NCI-H2081 treated with DMSO at 0.1 percent for 48 hours (cell line): Measurements from ENCODE around the gene SEMA6B.

ENCODE experiments used
- DNase-seq: peaks from one replicate; lab custom pipeline; 2025; lab: John Stamatoyannopoulos, UW

Gene SEMA6B

DNA sequence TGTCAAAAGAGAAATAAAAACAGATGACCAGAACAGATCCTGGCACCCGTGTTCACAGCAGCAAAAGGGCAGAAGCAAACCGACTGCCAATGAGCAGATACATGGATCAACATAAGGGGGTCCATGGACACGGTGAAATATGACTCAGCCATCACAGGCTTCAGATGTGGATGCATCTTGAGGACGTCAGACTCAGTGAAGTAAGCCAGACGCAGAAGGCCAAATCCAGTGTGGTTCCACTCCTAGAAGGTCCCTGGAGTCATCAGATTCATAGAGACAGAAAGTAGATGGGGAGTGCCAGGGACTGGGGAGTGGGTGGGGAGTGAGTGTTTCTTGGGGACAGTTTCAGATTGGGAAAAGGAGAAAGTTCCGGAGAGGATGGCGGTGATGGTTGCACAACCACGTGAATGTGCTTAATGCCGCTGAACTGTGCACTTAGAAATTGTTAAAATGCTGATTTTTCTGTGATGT lies 28.8 kb upstream of the SEMA6B start:
- DNase-seq: no peak

- no peak for DNase-seq
These were observed 28.0 kb upstream of the SEMA6B start for GRCh38 chr19:4587527-4587926.

DNA sequence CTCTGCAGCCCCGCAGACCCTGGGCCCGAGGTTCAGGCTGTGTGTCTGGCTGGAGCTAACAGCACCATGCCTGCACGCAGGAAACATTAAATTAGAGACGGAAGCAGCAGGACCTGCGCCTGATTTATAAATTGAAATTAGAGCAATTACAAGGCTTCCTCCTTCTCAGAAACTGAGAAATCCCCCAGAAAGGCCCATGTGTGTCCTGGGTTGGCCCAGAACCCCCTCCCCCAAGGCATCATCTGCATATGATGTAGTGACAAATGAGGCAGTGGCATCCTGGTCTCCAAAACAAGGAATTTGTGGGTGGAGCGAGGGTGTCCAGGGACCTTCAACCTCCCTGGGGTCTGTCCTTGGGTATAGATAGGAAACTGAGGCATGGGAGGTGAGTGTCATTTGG lies 27.2 kb upstream of the SEMA6B start:
- no peak for DNase-seq

- DNase-seq: no peak
These were observed 26.8 kb upstream of the SEMA6B start for GRCh38 chr19:4586245-4586644.

DNA sequence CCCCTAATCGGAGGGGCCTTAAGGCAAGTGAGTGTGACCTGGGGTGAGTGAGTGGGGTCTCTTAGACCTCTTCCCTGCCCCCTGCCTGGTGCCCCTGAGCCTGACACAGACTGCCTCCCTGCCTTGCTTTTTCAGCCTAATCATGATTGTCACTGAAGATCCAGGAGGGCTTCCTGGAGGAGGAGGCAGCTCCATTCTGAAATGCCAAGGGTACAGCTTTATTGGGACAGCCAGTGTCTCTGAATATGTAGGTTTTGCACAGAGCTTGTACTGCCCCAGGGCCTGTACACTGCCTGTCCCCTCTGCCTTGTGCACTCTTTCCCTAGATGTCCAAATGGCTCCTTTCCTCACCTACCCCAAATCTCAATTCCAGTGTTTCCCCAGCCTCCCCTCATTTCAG lies 26.1 kb upstream of the SEMA6B start:
- no peak for DNase-seq

DNA sequence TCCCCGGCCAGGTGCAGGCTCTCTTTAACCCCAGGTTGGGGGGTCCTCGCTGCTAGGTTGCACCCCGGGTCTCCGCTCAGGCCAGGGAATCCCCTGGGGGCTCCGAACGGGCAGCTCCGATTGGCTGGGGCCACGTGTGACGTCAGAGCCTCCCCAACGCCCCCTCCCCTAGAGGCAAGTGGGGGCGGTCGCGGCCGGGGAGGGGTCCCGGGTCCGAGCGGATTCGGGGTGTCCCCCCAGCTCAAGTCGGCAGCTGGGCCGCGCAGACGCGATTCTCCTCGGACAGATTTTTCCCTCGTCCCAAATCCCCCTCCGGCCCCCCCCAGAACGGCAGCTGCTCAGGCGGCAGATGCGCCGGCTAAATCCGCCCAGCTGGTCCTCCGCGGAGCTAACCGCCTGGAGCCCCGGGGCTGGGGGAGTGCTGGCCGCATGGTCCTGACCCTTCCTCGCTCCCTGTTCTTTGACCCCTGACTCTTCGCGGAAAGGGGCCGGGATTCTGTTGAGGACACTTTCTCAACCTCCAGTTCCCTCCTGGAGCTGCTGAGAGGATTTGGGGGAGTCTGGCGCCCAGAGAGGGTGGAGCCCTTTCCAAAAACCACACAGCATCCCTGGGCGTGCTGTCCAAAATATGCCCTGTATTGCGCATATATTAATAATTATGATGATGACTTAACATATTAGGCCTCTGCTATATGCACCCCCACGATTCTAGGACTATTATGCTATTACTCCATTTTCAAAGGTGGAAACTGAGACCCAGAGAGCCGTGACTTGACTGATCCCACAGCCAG lies 25.4 kb upstream of the SEMA6B start:
- DNase-seq: no peak

- no peak for DNase-seq
These were observed 24.6 kb upstream of the SEMA6B start for GRCh38 chr19:4583961-4584669.

- no peak for DNase-seq
These were observed 23.7 kb upstream of the SEMA6B start for GRCh38 chr19:4582980-4583842.

DNA sequence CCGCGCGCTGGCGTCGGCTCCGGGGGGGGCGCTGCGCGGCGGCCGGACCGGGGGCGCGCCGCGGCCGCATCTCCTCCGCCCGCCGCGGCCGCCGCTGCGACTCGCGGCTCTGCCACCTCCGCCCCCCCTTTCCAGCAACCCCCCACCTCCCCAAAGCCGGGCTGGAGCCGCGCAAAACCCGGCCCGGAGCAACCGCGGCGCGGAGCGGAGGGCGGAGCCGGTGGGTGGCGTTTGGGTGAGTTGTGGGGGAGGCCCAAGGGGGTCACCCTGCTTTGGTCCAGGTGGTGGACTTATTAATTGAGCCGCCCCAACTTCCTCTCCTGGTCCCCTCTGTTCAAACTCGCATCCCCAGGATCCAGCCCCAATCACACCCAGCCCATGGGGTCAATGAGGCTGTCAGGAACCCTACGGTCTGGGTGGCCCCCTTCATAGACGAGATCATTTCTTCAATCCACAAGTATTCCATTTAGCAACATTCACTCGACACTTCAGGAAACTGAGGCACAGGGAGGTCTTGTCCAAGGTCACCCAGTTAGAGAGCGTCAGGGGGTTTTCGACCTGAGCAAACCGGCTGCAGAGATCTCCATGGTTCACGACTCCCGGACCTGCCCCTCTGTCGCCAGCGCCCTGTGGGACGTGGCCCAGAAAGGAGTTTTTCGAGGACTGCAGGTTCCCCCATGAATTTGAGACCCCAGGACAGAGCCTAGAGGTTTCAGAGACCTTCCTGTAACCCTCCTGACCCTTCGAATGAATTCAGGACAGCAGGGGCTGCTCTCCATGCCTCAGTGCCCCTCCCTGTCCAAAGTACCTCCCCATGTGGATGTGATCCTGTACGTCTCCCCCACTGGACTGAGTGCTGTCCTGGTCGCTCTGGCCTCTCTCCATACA lies 22.4 kb upstream of the SEMA6B start:
- no peak for DNase-seq

DNA sequence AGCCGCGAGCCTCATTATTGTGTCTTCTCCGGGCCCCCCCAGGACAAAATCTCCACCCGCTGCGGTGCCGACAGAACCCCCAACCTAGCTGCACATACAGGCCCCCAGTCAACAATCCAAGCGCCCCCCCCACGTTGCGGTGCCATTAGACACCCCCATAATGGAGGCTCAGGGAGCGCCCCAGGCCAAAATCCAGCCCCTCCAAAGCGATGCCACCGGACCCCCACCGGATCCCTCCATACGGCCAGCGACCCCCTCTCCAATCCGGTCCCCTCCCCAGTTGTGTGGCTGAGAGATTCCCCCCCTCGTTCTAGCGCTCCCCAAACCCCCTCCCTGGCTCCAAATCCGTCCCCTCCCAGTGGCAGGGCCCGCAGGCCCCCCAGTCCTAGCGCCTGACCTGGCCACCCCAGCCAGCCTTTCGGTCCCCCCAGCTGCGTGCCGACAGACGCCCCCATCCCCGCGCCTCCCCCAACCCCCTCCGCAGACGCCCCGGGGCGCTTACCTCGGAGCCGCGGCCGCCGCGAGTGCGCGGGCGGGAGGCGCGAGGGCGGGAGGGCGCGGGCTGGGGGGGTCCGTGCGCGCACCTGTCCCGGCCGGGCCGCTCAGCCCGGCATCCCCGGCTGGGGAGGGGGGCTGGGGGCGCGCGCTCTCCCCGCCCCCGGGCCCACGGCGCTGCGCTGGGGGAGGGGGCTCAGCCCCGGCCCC lies 21.6 kb upstream of the SEMA6B start:
- no peak for DNase-seq

DNA sequence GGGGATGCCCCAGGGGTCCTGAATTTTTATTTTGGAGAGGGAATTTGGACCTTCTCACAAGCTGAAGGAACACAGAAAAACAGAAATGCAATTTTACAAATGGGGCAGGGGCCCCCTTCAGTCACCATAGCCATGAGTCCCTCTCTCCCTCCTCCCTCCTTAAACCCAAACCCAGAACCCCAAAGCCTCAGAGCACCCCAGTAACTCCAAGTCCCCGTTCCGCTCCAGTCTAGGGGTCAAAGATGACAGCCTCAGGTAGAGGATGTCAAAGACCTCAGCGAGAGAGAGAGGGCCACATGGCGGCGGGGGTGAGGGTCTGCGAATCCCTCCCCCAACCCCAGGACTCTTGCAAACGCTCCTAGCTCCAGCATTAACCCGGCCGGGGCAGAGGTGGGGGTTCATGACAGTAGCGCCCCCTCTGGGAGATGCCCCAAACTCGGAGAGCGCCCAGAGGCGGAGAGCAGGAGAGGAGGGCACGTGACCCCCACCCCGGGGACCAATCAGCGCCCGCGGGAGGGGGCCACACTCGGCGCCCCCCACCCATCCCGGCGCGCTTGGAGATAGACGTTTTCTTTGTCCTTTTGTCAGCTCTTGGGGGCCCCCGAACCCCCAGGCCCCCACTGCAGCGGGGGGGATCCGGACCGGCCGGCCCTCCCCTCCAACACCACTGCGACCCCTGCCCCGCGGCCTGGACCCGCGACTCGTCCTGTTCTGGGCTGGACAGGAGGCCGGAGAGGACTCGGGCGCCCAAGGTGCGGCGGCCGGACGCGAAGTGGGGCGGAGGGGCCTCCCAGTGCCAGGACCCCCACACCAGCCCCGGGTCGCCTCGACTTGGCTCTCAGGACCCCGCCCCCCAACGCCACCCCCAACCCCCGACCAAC lies 20.8 kb upstream of the SEMA6B start:
- no peak for DNase-seq

- no peak for DNase-seq
These were observed 19.9 kb upstream of the SEMA6B start for GRCh38 chr19:4579389-4579788.

GRCh38 chr19:4578552-4579248 lies 19.2 kb upstream of the SEMA6B start:
- no peak for DNase-seq

GRCh38 chr19:4577020-4577782 lies 17.7 kb upstream of the SEMA6B start:
- no peak for DNase-seq

GRCh38 chr19:4576016-4576933 lies 16.8 kb upstream of the SEMA6B start:
- DNase-seq: no peak

DNA sequence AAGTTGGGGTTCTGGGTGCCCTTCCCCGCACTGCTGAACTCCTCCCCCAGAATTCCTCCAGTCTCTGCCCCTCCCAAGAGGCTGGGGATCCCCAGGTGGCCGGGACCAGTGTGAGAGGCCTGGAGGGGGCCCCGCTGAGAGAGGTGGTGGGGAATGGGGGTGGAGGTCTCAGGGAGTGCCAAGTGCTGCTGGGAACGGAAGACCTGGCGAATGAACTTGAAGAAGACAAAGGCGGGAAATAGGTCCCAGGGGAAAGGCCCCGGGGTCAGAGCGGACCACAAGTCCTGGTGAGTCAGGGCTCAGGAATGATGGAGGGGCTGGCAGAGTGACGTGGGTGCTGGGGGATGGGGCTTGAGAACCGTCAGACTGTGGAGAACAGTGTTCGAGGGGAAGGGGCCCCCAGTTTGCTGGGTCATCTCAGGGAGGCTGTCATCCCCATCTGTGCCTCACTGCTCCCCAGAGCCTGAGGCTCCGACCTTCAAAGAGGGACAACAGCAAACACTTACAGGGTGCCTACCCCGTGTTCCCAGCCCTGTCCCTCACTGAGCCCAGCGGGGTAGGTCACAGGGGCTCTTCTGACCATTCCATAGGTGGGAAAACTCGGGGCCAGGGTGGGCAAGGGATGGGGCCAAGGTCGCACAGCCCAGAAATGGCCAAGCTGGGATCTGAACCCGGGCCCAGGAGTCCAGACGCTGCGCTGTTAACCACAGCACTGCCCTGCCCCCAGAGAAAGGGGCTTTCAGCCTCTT lies 16.0 kb upstream of the SEMA6B start:
- no peak for DNase-seq

DNA sequence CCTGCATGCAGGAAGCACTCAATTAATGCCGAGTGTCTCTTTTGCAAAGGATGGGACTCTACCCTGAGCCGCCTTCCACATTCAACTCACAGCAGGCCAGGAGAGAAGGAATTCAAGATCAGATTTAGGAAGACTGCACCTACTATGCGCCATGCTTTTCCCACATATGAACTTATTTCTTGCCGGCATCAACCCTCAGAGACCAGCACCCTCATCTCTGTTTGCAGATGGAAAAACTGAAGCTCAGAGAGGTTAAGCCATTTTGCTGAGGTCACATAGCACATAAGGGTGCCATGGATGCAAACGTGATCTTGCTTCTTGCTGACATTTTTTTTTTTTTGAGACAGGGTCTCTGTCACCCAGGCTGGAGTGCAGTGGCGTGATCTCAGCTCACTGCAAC lies 14.2 kb upstream of the SEMA6B start:
- no peak for DNase-seq
